CD14-positive monocyte (primary cell): ENCODE measurements around the gene AIRE. TPM values are rescaled to one million over a fixed set of nuclear protein-coding genes. Genes with fewer than 3 reads are reported as not detected.
A peak's percentile ranks its signal among the peaks of the same experiment; 100 is the strongest.

ENCODE experiments used
- DNase-seq, 3 donors: peaks; one replicate each; pipeline ENCODE4 v3.0.0-alpha.2; 2011 to 2022
- H2AFZ ChIP-seq: 2 replicates; pipeline ENCODE4 v1.6.0; 2012; ENCODE audit warnings: mild to moderate bottlenecking, low read depth, low read length, inconsistent platforms; ENCODE audit not compliant: insufficient read depth, poor library complexity, severe bottlenecking
- H3K27ac ChIP-seq, 2 donors: 1 replicate in 1 of 2; 2 replicates in 1 of 2; pipeline ENCODE4 v1.5.1; 2012 to 2013; ENCODE audit warnings: low read length in 2 of 2, control low read depth in 1 of 2, inconsistent platforms in 1 of 2, low read depth in 1 of 2, mild to moderate bottlenecking in 1 of 2
- H3K27me3 ChIP-seq, 2 donors: one replicate each; pipeline versions ENCODE4 v1.6.0 to v1.6.1; 2011 to 2013; ENCODE audit warnings: low read length in 2 of 2; ENCODE audit not compliant: control insufficient read depth in 2 of 2, insufficient read depth in 2 of 2
- H3K36me3 ChIP-seq, 2 donors: replicated peaks in 1 of 2; 1 replicate in 1 of 2; 2 replicates in 1 of 2; pipeline versions ENCODE4 v1.5.1 to v1.6.1; 2012 to 2013; ENCODE audit warnings: low read length in 2 of 2, control low read depth in 1 of 2, inconsistent platforms in 1 of 2, mild to moderate bottlenecking in 1 of 2; ENCODE audit not compliant: insufficient read depth in 2 of 2, control insufficient read depth in 1 of 2
- H3K4me1 ChIP-seq, 2 donors: 1 replicate in 1 of 2; 2 replicates in 1 of 2; pipeline versions ENCODE4 v1.5.1 to v1.6.1; 2012 to 2013; ENCODE audit warnings: low read length in 2 of 2, control low read depth in 1 of 2, inconsistent platforms in 1 of 2, mild to moderate bottlenecking in 1 of 2, moderate library complexity in 1 of 2; ENCODE audit not compliant: insufficient read depth in 2 of 2, control insufficient read depth in 1 of 2
- H3K4me2 ChIP-seq: replicated peaks from 2 replicates; pipeline ENCODE3; 2012; ENCODE audit warnings: low read length, moderate library complexity, mild to moderate bottlenecking; ENCODE audit not compliant: poor library complexity, severe bottlenecking; ENCODE audit errors: extremely low read depth
- H3K4me3 ChIP-seq, 3 experiments: fragments of 200-600 bp in 1 of 3; sonication (generic) in 1 of 3; replicated peaks in 1 of 3; 1 replicate in 2 of 3; 2 replicates in 1 of 3; pipeline ENCODE4 v1.5.1; 2011 to 2013; ENCODE audit warnings: low read length in 3 of 3, mild to moderate bottlenecking in 3 of 3, control low read depth in 2 of 3, low read depth in 2 of 3, inconsistent platforms in 1 of 3, moderate library complexity in 1 of 3
- H3K79me2 ChIP-seq: 2 replicates; pipeline ENCODE4 v1.6.0; 2012; ENCODE audit warnings: mild to moderate bottlenecking, control low read depth, inconsistent platforms, low read length, moderate library complexity; ENCODE audit not compliant: insufficient read depth
- H3K9ac ChIP-seq: 2 replicates; pipeline ENCODE4 v1.6.0; 2017; ENCODE audit warnings: low read length, mild to moderate bottlenecking; ENCODE audit not compliant: insufficient read depth, poor library complexity, severe bottlenecking
- H3K9me3 ChIP-seq, 2 donors: replicated peaks in 1 of 2; 1 replicate in 1 of 2; 2 replicates in 1 of 2; pipeline versions ENCODE4 v1.5.1 to v1.6.1; 2012 to 2013; ENCODE audit warnings: low read length in 2 of 2, control low read depth in 1 of 2; ENCODE audit not compliant: control insufficient read depth in 1 of 2, insufficient read depth in 1 of 2
- H4K20me1 ChIP-seq: 2 replicates; pipeline ENCODE4 v1.6.0; 2012; ENCODE audit warnings: mild to moderate bottlenecking, low read length, control low read depth, moderate library complexity; ENCODE audit not compliant: insufficient read depth
- H3K27ac Mint-ChIP-seq, 7 donors: one replicate each; pipeline ENCODE4 v1.8.0; 2020; ENCODE audit warnings: mild to moderate bottlenecking in 7 of 7, mixed read lengths in 7 of 7, moderate library complexity in 6 of 7, inconsistent platforms in 2 of 7
- H3K27me3 Mint-ChIP-seq, 3 donors: one replicate each; pipeline ENCODE4 v1.8.0; 2021 to 2022; ENCODE audit warnings: low read depth in 3 of 3, mild to moderate bottlenecking in 3 of 3, mixed read lengths in 3 of 3, moderate library complexity in 3 of 3, inconsistent platforms in 1 of 3
- H3K36me3 Mint-ChIP-seq, 2 donors: one replicate each; pipeline ENCODE4 v1.8.0; 2020; ENCODE audit warnings: mixed read lengths in 2 of 2, inconsistent platforms in 1 of 2, mild to moderate bottlenecking in 1 of 2
- H3K4me1 Mint-ChIP-seq: one replicate; pipeline ENCODE4 v1.8.0; 2020; ENCODE audit warnings: mild to moderate bottlenecking, mixed read lengths
- H3K4me3 Mint-ChIP-seq, 2 donors: one replicate each; pipeline ENCODE4 v1.8.0; 2020; ENCODE audit warnings: mild to moderate bottlenecking in 2 of 2, mixed read lengths in 2 of 2, moderate library complexity in 1 of 2
- H3K9me3 Mint-ChIP-seq, 7 donors: one replicate each; pipeline ENCODE4 v1.8.0; 2020 to 2022; ENCODE audit warnings: mixed read lengths in 7 of 7, mild to moderate bottlenecking in 6 of 7, moderate library complexity in 6 of 7, inconsistent platforms in 2 of 7
- WGBS: methylation state at CpG from one replicate; pipeline ENCODE4 v1.1.5; 2013; ENCODE audit warnings: missing lambda C conversion rate; ENCODE audit not compliant: insufficient coverage; 5-methylcytosine and 5-hydroxymethylcytosine counted together
- intact Hi-C, 2 donors: fragments of 100-400 bp; cut with micrococcal nuclease; formaldehyde crosslinking; loops; one replicate each; pipeline versions ENCODE4 v1.15.0 to v1.15.1; 2023
- polyA plus RNA-seq, 3 donors: library from polyadenylated mRNA; depleted of rRNA in 1 of 3; unstranded in 2 of 3; stranded (reverse) in 1 of 3; fragments of 300-500 nt in 2 of 3; fragments of >200 nt in 1 of 3; fragmentation: Illumina TruSeq in 2 of 3; gene quantifications; 1 replicate in 2 of 3; 2 replicates in 1 of 3; pipeline ENCODE4 v1.2.3, GENCODE V29; 2012 to 2021
- TF ChIP-seq, protein P1 (sequence below): fragments of 200-600 bp; IDR thresholded peaks from one replicate; pipeline ENCODE4 v1.8.0; 2022; ENCODE audit warnings: antibody characterized with exemption, mild to moderate bottlenecking

Gene AIRE
- polyA plus RNA-seq, 3 donors, result not detected

DNA sequence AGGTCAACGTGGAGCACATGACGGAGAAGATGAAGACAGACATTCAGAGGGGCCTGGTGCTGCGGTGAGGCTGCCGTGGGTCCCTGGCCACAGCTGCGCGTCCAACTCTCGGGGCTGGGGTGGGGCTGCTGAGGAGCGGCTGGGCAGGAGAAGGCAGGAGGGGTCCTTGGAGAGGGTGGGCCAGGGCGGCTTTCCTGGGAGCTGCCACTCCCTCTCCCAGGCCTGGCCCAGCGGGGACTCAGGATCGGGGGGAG lies 39.1 kb downstream of the AIRE start:
- Histone ChIP-seq H3K36me3 (peaks cover 69 to 72% of the 10 kb centered on the region in 2 donors), H3K9me3 (no peaks in the 10 kb centered on the region), H3K9ac (no peak overlapping the region), H3K4me2 (no peak overlapping the region), H3K4me3 (no peak overlapping the region), H3K79me2 (no peaks in the 10 kb centered on the region), H4K20me1 (peaks cover 17% of the 10 kb centered on the region), H3K27ac (no peak overlapping the region), H3K27me3 (no peaks in the 10 kb centered on the region), H2AFZ (no peak overlapping the region), H3K4me1 (no peaks in the 10 kb centered on the region)
- DNase-seq, result no peak
- Mint-ChIP-seq H3K9me3 (no peaks in the 10 kb centered on the region), H3K36me3 (peaks cover 25 to 63% of the 10 kb centered on the region in 2 donors), H3K4me1 (no peaks in the 10 kb centered on the region), H3K27ac (no peak overlapping the region), H3K4me3 (no peak overlapping the region), H3K27me3 (no peaks in the 10 kb centered on the region)
- WGBS, result 98% methylated on average over 9 of the region's 11 CpGs
- TF ChIP-seq, protein P1, sequence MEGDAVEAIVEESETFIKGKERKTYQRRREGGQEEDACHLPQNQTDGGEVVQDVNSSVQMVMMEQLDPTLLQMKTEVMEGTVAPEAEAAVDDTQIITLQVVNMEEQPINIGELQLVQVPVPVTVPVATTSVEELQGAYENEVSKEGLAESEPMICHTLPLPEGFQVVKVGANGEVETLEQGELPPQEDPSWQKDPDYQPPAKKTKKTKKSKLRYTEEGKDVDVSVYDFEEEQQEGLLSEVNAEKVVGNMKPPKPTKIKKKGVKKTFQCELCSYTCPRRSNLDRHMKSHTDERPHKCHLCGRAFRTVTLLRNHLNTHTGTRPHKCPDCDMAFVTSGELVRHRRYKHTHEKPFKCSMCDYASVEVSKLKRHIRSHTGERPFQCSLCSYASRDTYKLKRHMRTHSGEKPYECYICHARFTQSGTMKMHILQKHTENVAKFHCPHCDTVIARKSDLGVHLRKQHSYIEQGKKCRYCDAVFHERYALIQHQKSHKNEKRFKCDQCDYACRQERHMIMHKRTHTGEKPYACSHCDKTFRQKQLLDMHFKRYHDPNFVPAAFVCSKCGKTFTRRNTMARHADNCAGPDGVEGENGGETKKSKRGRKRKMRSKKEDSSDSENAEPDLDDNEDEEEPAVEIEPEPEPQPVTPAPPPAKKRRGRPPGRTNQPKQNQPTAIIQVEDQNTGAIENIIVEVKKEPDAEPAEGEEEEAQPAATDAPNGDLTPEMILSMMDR, result no peak
- intact Hi-C loops, result no loop called here

DNA sequence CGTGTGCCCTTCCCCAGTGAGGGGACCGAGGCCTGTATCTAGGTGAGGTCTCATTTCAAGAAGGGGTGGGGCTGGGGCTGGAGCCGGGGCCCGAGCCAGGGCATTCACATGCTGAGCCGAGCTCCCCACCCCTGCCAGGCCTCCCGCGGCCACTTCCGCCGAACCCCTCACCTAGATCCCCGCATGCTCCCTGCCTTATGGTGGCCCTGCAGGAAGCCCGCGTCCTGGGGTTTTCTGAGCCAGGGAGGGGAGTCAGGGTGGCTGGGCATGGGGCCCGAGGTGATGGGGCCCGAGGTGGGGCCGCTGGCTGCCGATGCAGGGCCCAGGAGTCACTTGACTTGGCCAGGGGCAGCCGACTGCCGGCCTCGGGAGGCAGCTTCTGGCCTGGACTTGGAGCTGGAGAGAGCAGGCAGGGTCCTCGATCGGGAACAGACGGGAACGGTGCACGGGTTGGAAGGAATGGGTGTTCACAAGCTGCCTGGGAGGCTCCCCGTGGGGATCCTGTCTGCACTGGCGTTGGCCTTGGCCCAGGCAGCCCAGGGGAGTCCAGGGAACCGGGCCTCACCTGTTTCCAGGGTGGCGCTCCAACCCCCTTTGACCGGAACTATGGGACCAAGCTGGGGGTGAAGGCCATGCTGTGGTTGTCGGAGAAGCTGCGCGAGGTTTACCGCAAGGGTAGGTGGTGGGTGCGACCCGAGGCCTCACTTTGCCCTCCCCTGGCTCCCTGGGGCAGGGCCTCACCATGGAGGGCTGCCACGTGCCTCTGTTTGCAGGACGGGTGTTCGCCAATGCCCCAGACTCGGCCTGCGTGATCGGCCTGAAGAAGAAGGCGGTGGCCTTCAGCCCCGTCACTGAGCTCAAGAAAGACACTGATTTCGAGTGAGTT lies 40.0 kb downstream of the AIRE start:
- H3K27ac ChIP-seq, result no peak overlapping the region
- H3K4me1 Mint-ChIP-seq, result no peaks in the 10 kb centered on the region
- peaks cover 20 to 54% of the 10 kb centered on the region in 2 donors for H3K36me3 Mint-ChIP-seq
- peaks cover 17% of the 10 kb centered on the region for H4K20me1 ChIP-seq
- H3K79me2 ChIP-seq, result no peaks in the 10 kb centered on the region
- TF ChIP-seq, protein P1, result no peak
- H3K9ac ChIP-seq, result no peak overlapping the region
- peak overlapping the region in 1 of 7 donors; percentile 15 for H3K27ac Mint-ChIP-seq
- no peak for DNase-seq
- H3K4me3 ChIP-seq, result no peak overlapping the region
- intact Hi-C loops, result no loop called here
- H3K4me2 ChIP-seq, result no peak overlapping the region
- no peak overlapping the region for H2AFZ ChIP-seq
- peaks cover 62 to 64% of the 10 kb centered on the region in 2 donors for H3K36me3 ChIP-seq
- H3K4me3 Mint-ChIP-seq, result no peak overlapping the region
- H3K4me1 ChIP-seq, result no peaks in the 10 kb centered on the region
- no peaks in the 10 kb centered on the region for H3K9me3 Mint-ChIP-seq
- H3K27me3 ChIP-seq, result no peaks in the 10 kb centered on the region
- no peaks in the 10 kb centered on the region for H3K27me3 Mint-ChIP-seq
- 93% methylated on average over 38 of the region's 44 CpGs for WGBS
- no peaks in the 10 kb centered on the region for H3K9me3 ChIP-seq
